Natural killer cell (primary cell): ENCODE data around the gene PDE9A. TPM values are rescaled to one million over a fixed set of nuclear protein-coding genes. Genes with fewer than 3 reads are reported as not detected.

Experiments used
- ATAC-seq, 3 donors: fragments of 150-1000 bp in 2 of 3; fragments of 200-7000 bp in 1 of 3; cut with Tn5 transposase; 1 replicate in 1 of 3; 2 replicates in 2 of 3; pipeline ENCODE4 v1.10.0; 2021; ENCODE audit warnings: mild to moderate bottlenecking in 2 of 3, moderate library complexity in 2 of 3
- DNase-seq, 2 donors: peaks; one replicate each; pipeline versions ENCODE4 v3.0.0 to v3.0.0-alpha.2; 2013 to 2021; ENCODE audit warnings: mixed read lengths in 1 of 2
- H3K27ac ChIP-seq: one replicate; pipeline ENCODE4 v1.5.1; 2013; ENCODE audit warnings: mild to moderate bottlenecking, low read length
- H3K27me3 ChIP-seq: one replicate; pipeline ENCODE4 v1.6.1; 2013; ENCODE audit warnings: low read length; ENCODE audit not compliant: control insufficient read depth, insufficient read depth
- H3K36me3 ChIP-seq: one replicate; pipeline ENCODE4 v1.6.1; 2013; ENCODE audit warnings: low read length; ENCODE audit not compliant: control insufficient read depth, insufficient read depth
- H3K4me1 ChIP-seq: one replicate; pipeline ENCODE4 v1.6.1; 2013; ENCODE audit warnings: low read length; ENCODE audit not compliant: control insufficient read depth, insufficient read depth
- H3K4me3 ChIP-seq: one replicate; pipeline ENCODE4 v1.5.1; 2013; ENCODE audit warnings: low read length
- H3K9me3 ChIP-seq: one replicate; pipeline ENCODE4 v1.6.1; 2013; ENCODE audit warnings: low read length; ENCODE audit not compliant: control insufficient read depth, insufficient read depth
- H3K27ac Mint-ChIP-seq, 2 donors: one replicate each; pipeline ENCODE4 v1.8.0; 2022; ENCODE audit warnings: mild to moderate bottlenecking in 2 of 2, mixed read lengths in 2 of 2, moderate library complexity in 1 of 2
- H3K27me3 Mint-ChIP-seq, 2 donors: one replicate each; pipeline ENCODE4 v1.8.0; 2022; ENCODE audit warnings: low read depth in 2 of 2, mixed read lengths in 2 of 2
- H3K36me3 Mint-ChIP-seq: one replicate; pipeline ENCODE4 v1.8.0; 2022; ENCODE audit warnings: mixed read lengths
- H3K4me1 Mint-ChIP-seq, 2 donors: one replicate each; pipeline ENCODE4 v1.8.0; 2022; ENCODE audit warnings: mixed read lengths in 2 of 2
- H3K4me3 Mint-ChIP-seq: one replicate; pipeline ENCODE4 v1.8.0; 2022; ENCODE audit warnings: mild to moderate bottlenecking, moderate library complexity, mixed read lengths
- H3K9me3 Mint-ChIP-seq, 2 donors: one replicate each; pipeline ENCODE4 v1.8.0; 2022; ENCODE audit warnings: mixed read lengths in 2 of 2
- CTCF ChIP-seq: fragments of 200-600 bp; IDR thresholded peaks from one replicate; pipeline ENCODE4 v1.8.0; 2022; ENCODE audit warnings: antibody characterized with exemption
- WGBS: methylation state at CpG from one replicate; pipeline ENCODE4 v1.1.7; 2013; ENCODE audit warnings: missing lambda C conversion rate; ENCODE audit not compliant: insufficient coverage; 5-methylcytosine and 5-hydroxymethylcytosine counted together
- intact Hi-C: fragments of 100-400 bp; cut with micrococcal nuclease; formaldehyde crosslinking; loops from one replicate; pipeline ENCODE4 v1.14.2; 2022
- total RNA-seq, 4 donors: library from RNA; stranded (reverse); fragments of 120-200 nt in 1 of 4; gene quantifications; one replicate each; pipeline versions ENCODE4 v1.2.3 to v1.2.4, GENCODE V29; 2013 to 2022

Gene PDE9A
- total RNA-seq, 3 donors from 2014 or later (not counting 1 experiment from before 2014, with no cell fraction given), result 1.0 to 4.1 (median 1.2) TPM

- no peaks in the 10 kb centered on the region for H3K9me3 Mint-ChIP-seq
- no peaks in the 10 kb centered on the region for H3K36me3 Mint-ChIP-seq
- H3K27me3 ChIP-seq, result no peaks in the 10 kb centered on the region
- whole genome bisulfite sequencing, result 84% methylated on average over 20 of the region's 20 CpGs
- peaks cover 0 to 5% of the 10 kb centered on the region in 2 donors for H3K4me1 Mint-ChIP-seq
- H3K4me1 ChIP-seq, result no peaks in the 10 kb centered on the region
- no peaks in the 10 kb centered on the region for H3K9me3 ChIP-seq
- no peak overlapping the region for H3K27ac ChIP-seq
- TF ChIP-seq CTCF, result no peak
- H3K27ac Mint-ChIP-seq, result no peak overlapping the region
- peaks cover 0 to 3% of the 10 kb centered on the region in 2 donors for H3K27me3 Mint-ChIP-seq
- no peaks in the 10 kb centered on the region for H3K36me3 ChIP-seq
- no peak overlapping the region for H3K4me3 ChIP-seq
- no peak for DNase-seq
- no peak for ATAC-seq
- intact Hi-C loops, result no loop called here
- H3K4me3 Mint-ChIP-seq, result no peak overlapping the region
These were observed 105.5 kb downstream of the PDE9A start for GRCh38 chr21:42758721-42759593.

- Histone ChIP-seq H3K4me3 (no peak overlapping the region), H3K27me3 (no peaks in the 10 kb centered on the region), H3K4me1 (no peaks in the 10 kb centered on the region), H3K9me3 (no peaks in the 10 kb centered on the region), H3K36me3 (no peaks in the 10 kb centered on the region), H3K27ac (no peak overlapping the region)
- Mint-ChIP-seq H3K4me3 (no peak overlapping the region), H3K4me1 (peaks cover 0 to 5% of the 10 kb centered on the region in 2 donors), H3K36me3 (no peaks in the 10 kb centered on the region), H3K9me3 (no peaks in the 10 kb centered on the region), H3K27ac (no peak overlapping the region), H3K27me3 (peaks cover 0 to 3% of the 10 kb centered on the region in 2 donors)
- ATAC-seq, result no peak
- no peak for TF ChIP-seq CTCF
- no peak for DNase-seq
- intact Hi-C loops, result no loop called here
These were observed 106.1 kb downstream of the PDE9A start for GRCh38 chr21:42759594-42759927.

DNA sequence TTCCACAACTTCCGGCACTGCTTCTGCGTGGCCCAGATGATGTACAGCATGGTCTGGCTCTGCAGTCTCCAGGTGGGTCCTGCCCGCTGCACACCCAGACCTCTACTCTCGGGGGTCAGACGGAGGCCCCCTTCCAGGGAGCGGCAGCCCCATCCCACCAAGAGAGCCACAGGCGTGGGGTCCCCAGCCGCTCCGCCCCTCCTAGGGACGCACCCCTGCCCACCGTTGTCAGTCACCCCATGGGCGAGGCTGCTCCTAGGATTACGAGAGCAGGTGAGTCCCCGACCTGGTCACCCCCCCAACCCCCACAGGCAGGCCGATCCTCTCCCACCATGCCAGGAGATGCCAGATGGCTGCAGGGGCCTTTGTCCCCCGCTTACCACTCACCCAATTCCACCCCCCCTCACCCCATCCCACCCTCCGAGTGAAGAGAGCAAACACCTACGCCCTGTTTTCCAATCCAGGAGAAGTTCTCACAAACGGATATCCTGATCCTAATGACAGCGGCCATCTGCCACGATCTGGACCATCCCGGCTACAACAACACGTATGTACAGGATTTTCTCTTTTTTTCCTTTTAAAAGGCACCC lies 107.0 kb downstream of the PDE9A start:
- no peak for TF ChIP-seq CTCF
- Histone ChIP-seq H3K36me3 (no peaks in the 10 kb centered on the region), H3K27ac (no peak overlapping the region), H3K4me3 (no peak overlapping the region), H3K27me3 (no peaks in the 10 kb centered on the region), H3K9me3 (no peaks in the 10 kb centered on the region), H3K4me1 (no peaks in the 10 kb centered on the region)
- no peak for DNase-seq
- no peaks in the 10 kb centered on the region for H3K36me3 Mint-ChIP-seq
- no peak for ATAC-seq
- H3K4me3 Mint-ChIP-seq, result no peak overlapping the region
- H3K4me1 Mint-ChIP-seq, result peaks cover 0 to 5% of the 10 kb centered on the region in 2 donors
- WGBS, result 88% methylated on average over 23 of the region's 23 CpGs
- intact Hi-C loops, result no loop called here
- H3K9me3 Mint-ChIP-seq, result no peaks in the 10 kb centered on the region
- no peak overlapping the region for H3K27ac Mint-ChIP-seq
- peaks cover 0 to 3% of the 10 kb centered on the region in 2 donors for H3K27me3 Mint-ChIP-seq
